ENCODE measurements around the gene DSCAM.

The DSCAM gene

DNA sequence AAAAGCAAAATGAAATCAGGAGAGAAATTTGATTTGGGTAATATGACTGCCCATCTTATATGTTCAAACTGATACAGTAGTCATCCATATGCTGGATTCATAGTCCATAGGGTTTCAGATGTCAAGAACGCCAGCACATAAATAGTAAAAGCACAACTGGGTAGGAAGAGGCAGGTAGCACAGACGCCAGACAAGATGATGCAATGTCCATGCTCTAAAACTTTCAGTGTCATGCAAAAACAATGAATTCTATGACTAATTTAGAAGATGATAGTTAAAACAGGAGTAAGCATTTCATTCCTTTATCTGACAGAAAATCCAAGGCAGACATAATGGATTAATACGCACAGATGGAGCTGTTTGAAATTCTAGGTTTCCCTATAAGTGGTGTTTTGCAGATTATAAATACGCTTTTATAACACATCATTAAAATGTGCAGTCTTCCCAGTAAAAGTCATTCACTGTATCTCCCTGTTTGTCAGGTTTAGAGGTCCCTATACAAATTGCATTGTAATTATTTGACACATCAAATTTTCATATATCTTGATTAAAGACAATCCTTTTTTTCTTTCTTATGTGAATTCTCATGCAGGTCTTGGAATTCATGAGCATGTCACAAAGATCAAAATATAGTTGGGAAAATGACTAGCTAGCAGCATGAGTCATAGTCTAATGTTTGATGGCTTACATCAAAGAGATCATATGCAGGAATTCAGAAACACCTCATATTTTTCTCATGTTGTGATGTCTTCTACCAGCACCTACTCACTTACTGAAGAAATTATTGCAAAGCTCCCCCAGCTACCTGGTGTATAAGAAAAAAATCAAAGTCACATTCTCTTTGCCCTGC is 139.9 kb downstream of the DSCAM start:
- no peak for DNase-seq (ENCODE audit: low read depth in 1 of 2, low spot score in 1 of 2)
- H3K4me3 ChIP-seq (replicated peaks; ENCODE audit: insufficient read depth, low read length): no peak overlapping the region
- no peaks in the 10 kb centered on the region for H3K27me3 ChIP-seq (ENCODE audit: insufficient read depth, poor library complexity, severe bottlenecking)
- no peak overlapping the region for H3K27ac ChIP-seq (replicated peaks)
- no peak for TF ChIP-seq POLR2AphosphoS5 (IDR thresholded peaks at IDR 0.05; ENCODE audit: low read depth)

DNA sequence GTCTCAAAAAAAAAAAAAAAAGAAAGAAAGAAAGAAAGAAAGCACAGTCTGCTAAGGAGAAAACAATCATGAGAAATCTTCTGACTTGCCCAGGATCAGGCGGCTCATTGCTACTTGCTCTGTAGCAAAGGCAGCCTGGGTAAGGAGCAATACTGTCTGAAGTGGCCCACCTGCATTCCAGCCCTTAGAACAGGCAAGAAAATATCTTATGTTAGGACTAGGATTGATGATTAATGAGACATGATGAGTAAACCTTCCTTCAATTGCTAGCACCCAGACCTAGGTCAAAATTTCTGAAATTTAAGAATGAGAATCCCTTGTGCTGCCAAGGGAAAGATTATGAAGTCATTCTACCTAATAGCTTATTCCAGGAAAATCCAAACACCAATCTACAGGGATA is 140.8 kb downstream of the DSCAM start:
- no peak for TF ChIP-seq REST (IDR thresholded peaks at IDR 0.05; ENCODE audit: insufficient replicate concordance, low read depth)
- no peak for DNase-seq (ENCODE audit: low read depth in 1 of 2, low spot score in 1 of 2)
- no peak overlapping the region for H3K27ac ChIP-seq (replicated peaks)
- no peak overlapping the region for H3K4me3 ChIP-seq (replicated peaks; ENCODE audit: insufficient read depth, low read length)
- no peaks in the 10 kb centered on the region for H3K27me3 ChIP-seq (ENCODE audit: insufficient read depth, poor library complexity, severe bottlenecking)

GRCh38 chr21:40704141-40704540 is 142.8 kb downstream of the DSCAM start:
- Histone ChIP-seq H3K27ac (replicated peaks) (no peak overlapping the region), H3K27me3 (ENCODE audit: insufficient read depth, poor library complexity, severe bottlenecking) (no peaks in the 10 kb centered on the region), H3K4me3 (replicated peaks; ENCODE audit: insufficient read depth, low read length) (no peak overlapping the region)
- TF ChIP-seq CTCF (IDR thresholded peaks at IDR 0.05; ENCODE audit: insufficient read depth, low read length): no peak
- TF ChIP-seq REST (IDR thresholded peaks at IDR 0.05; ENCODE audit: insufficient replicate concordance, low read depth): no peak
- TF ChIP-seq SPI1 (IDR thresholded peaks at IDR 0.05; ENCODE audit: borderline replicate concordance, low read depth): no peak
- no peak for TF ChIP-seq GABPA (IDR thresholded peaks at IDR 0.05; ENCODE audit: low read depth)
- TF ChIP-seq POLR2AphosphoS5 (IDR thresholded peaks at IDR 0.05; ENCODE audit: low read depth): no peak
- no peak for DNase-seq (ENCODE audit: low read depth in 1 of 2, low spot score in 1 of 2)

DNA sequence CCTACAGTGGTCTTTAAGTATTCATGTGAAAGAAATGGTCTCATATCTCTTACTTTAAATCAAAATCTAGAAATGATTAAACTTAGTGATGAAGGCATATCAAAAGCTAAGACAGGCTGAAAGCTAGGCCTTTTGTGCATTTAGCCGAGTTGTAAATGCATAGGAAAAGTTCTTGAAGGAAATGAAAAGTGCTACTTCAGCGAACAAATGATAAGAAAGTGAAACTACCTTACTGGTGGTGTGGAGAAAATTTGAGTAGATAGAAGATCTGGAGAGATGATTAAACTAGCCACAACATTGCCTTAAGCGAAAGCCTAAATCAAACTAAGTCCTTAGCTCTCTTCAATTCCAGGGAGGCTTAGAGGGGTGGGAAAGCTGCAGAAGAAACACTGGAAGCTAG is 147.6 kb downstream of the DSCAM start:
- TF ChIP-seq POLR2AphosphoS5 (IDR thresholded peaks at IDR 0.05; ENCODE audit: low read depth) (no peak), REST (IDR thresholded peaks at IDR 0.05; ENCODE audit: insufficient replicate concordance, low read depth) (no peak)
- DNase-seq (ENCODE audit: low read depth in 1 of 2, low spot score in 1 of 2): no peak
- Histone ChIP-seq H3K27me3 (ENCODE audit: insufficient read depth, poor library complexity, severe bottlenecking) (peaks cover 2% of the 10 kb centered on the region), H3K27ac (replicated peaks) (no peak overlapping the region), H3K4me3 (replicated peaks; ENCODE audit: insufficient read depth, low read length) (no peak overlapping the region)
